Coronary artery (tissue), 2 donors: ENCODE results near the gene CUX1.

Source experiments
- DNase-seq: peaks from one replicate; pipeline ENCODE4 v3.0.0-alpha.2; 2017; ENCODE audit warnings: low spot score
- H3K27ac ChIP-seq, 2 donors: fragments of 200-600 bp; sonication (generic); one replicate each; pipeline ENCODE4 v1.5.1; 2016 to 2019
- H3K4me3 ChIP-seq: fragments of 200-600 bp; sonication (generic); 2 replicates; pipeline ENCODE4 v1.5.1; 2016; ENCODE audit warnings: mild to moderate bottlenecking, moderate library complexity
- CTCF ChIP-seq: fragments of 200-600 bp; sonication (generic); IDR thresholded peaks from one replicate; pipeline ENCODE4 v1.5.1; 2019; ENCODE audit warnings: antibody characterized with exemption

The CUX1 gene

DNA sequence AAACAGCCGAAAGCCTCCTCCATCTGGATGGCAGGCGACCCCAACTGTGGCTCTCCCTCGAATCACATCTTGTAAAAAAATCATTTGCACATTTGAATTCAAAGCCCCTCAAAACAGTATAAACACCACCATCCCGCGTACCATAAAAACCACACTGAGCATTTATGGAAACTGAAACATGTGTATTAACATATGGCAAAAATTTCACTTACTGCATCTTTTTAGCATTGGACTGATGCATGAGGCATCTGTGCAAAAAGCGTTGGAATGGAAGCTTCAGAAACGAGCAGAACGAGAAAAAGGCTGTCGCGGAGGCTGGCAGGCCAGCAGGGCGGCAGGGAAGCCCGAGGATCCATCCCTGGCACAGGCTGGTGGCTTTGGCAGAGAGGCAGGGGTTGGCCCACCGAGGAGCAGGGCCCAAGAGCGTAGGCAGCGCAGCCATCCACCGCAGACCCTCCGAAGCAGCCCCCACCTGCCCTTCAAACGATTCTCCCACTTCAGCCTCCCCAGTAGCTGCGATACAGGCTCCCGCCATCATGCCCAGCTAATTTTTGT lies 39.3 kb upstream of the CUX1 start:
- no peak for DNase-seq
- no peak for TF ChIP-seq CTCF
- Histone ChIP-seq H3K4me3 (no peak overlapping the region), H3K27ac (no peak overlapping the region)

DNA sequence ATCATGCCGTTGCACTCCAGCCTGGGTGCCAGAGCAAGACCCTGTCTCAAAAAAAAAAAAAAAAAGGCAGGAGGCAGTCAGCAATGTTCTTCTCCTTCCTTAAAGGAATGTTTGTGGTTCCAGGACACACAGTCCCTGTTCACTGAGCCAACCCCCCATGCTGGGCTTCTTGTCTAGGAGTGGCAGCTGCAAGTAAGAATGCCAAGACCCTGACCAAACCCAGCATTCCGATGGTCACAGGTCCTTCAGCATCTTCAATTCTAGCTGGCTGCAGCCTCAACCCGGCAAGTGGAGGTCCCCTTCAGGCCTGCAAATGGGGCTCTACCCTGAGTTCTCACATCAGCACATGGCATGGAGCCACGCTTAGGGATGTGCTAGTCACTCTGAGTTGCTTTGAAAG lies 38.2 kb upstream of the CUX1 start:
- Histone ChIP-seq H3K4me3 (no peak overlapping the region), H3K27ac (no peak overlapping the region)
- TF ChIP-seq CTCF = no peak
- DNase-seq = no peak

DNA sequence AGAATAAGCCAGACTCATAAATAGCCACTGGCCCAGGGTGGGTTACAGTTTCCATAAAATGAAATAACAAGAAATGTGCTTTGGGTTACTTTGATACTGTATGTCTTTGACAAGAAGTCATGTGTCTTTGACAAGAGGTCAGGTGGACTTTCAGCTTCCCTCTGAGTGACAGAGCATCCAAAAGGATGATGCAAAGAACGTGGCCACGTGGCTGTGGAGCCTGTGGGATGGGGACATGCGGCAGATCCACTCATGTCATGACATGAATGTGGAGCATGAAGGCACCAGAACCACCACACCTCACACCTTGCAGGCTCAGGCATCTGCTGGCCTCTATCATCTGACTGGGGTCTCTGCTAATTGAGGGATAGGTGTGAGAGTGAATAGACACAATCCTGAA lies 37.1 kb upstream of the CUX1 start:
- H3K27ac ChIP-seq = no peak overlapping the region
- H3K4me3 ChIP-seq = no peak overlapping the region
- no peak for TF ChIP-seq CTCF
- no peak for DNase-seq

DNA sequence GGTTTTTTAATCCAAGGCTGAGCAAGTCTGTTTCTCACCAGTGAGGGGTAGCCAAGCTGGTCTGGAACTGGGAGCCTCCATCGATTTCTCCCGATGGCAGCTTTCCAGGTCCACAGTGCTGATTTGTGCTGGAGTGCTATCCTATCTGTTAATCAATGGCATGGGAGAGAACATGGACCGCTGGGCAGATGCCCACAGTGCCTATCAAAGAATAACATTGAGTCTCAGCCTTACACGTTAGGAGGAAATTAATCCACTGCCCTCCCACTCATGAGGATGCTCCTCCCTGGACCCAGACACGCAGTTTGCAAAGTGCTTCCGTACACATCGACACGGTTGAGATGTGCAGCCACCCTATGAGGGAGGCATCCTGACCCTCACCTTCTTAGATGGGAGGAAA lies 36.0 kb upstream of the CUX1 start:
- Histone ChIP-seq H3K27ac (no peak overlapping the region), H3K4me3 (no peak overlapping the region)
- no peak for TF ChIP-seq CTCF
- no peak for DNase-seq

- no peak for TF ChIP-seq CTCF
- DNase-seq = no peak
- H3K27ac ChIP-seq = no peak overlapping the region
- H3K4me3 ChIP-seq = no peak overlapping the region
These were observed 35.0 kb upstream of the CUX1 start for GRCh38 chr7:101782476-101782875.

GRCh38 chr7:101782896-101783295 lies 34.5 kb upstream of the CUX1 start:
- Histone ChIP-seq H3K27ac (no peak overlapping the region), H3K4me3 (no peak overlapping the region)
- no peak for TF ChIP-seq CTCF
- DNase-seq = no peak

DNA sequence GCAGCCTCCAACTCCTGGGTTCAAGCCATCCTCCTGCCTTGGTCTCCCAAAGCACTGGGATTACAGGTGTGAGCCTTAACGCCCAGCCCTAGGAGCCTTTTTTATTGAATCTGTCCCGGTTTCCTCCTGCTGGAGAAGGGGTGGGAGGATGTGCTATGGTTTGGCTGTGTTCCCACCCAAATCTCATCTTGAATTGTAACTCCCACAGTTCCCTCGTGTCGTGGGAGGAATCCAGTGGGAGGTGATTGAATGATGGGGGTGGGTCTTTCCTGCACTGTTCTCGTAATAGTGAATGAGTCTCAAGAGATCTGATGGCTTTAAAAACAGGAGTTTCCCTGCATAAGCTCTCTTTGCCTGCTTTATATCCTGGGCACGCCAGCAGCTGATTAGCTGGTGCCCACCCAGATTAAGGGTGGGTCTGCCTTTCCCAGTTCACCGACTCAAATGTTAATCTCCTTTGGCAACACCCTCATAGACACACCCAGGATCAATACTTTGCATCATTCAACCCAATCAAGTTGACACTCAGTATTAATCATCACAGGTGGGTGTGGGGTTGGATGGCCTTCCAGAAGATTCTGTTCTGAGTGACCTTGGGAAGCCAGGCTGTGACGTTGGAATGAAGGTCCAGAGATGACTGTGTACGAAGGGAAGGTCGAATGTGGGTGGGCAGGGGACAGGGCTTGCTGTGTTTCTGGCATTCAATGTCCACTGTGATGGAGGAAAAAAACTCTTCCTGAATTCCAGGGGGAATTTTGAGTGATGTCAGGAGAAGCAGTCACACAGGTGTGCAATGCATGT lies 33.8 kb upstream of the CUX1 start:
- TF ChIP-seq CTCF = no peak
- H3K4me3 ChIP-seq = no peak overlapping the region
- DNase-seq = no peak
- no peak overlapping the region for H3K27ac ChIP-seq
